Ovary (tissue), 3 donors: ENCODE measurements around the gene RABGAP1L.

Experiments
- CTCF ChIP-seq, 3 donors: fragments of 450-650 bp in 2 of 3; fragments of 200-600 bp in 1 of 3; IDR thresholded peaks; one replicate each; pipeline versions ENCODE4 v1.5.1 to v1.8.0; 2016 to 2022; ENCODE audit warnings: antibody characterized with exemption in 3 of 3, mild to moderate bottlenecking in 1 of 3
- EP300 ChIP-seq: sonication (generic); formaldehyde crosslinking; IDR thresholded peaks from one replicate; pipeline ENCODE4 v1.6.1; 2017; ENCODE audit warnings: antibody characterized with exemption
- donor health status: DM: no; HTN: no; CAD: no.

- no peak for TF ChIP-seq CTCF (IDR thresholded peaks at IDR 0.05)
- no peak for TF ChIP-seq EP300
Measured at GRCh38 chr1:174167265-174167803, 8.0 kb downstream of the RABGAP1L start.
